HG02981 (cell line): ENCODE data around the gene ODF2.
"Not testable (repeated sequence)": the region's sequence is repeated elsewhere in the genome, so short reads cannot be mapped to it uniquely, and the experiment has no call there.

ENCODE experiments used
- ATAC-seq: cut with Tn5 transposase; IDR thresholded peaks from one replicate; pipeline ENCODE4 v1.9.1; 2021; ENCODE audit warnings: mild to moderate bottlenecking, moderate library complexity; ENCODE audit not compliant: unreplicated experiment

Gene ODF2

DNA sequence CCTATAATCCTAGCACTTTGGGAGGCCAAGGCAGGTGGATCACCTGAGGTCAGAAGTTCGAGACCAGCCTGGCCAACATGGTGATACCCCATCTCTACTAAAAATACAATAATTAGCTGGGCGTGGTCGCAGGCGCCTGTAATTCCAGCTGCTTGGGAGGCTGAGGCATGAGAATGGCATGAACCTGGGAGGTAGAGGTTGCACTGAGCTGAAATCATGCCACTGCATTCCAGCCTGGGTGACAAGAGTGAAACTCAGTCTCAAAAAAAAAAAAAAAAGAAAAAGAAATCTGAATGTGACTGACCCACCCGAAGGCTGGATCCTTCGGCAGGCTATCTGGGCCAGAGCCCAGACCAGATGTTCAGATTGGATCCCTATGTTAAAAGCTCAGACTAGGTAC lies 32.5 kb upstream of the ODF2 start:
- ATAC-seq: not testable (repeated sequence)

DNA sequence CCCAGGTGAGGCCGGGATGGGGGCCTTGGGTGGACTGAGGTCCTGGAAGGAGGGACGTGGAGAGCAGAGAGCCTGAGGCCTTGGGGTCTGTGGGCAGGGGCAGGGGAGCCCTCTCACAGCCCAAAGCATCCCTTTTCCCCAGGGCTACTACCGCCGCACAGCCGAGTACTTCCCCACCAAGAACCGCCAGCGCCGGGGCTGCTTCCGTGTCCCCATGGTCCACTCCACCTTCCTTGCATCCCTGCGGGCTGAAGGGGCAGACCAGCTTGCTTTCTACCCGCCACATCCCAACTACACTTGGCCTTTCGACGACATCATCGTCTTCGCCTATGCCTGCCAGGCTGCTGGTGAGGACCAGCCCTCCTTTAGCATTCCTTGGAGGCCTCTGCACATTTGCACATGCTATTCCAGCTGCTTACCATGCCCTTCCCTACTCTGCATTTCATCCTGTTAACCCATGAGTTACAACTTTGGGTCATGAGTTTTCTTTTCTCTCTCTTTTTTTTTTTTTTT lies 31.5 kb upstream of the ODF2 start:
- no peak for ATAC-seq

DNA sequence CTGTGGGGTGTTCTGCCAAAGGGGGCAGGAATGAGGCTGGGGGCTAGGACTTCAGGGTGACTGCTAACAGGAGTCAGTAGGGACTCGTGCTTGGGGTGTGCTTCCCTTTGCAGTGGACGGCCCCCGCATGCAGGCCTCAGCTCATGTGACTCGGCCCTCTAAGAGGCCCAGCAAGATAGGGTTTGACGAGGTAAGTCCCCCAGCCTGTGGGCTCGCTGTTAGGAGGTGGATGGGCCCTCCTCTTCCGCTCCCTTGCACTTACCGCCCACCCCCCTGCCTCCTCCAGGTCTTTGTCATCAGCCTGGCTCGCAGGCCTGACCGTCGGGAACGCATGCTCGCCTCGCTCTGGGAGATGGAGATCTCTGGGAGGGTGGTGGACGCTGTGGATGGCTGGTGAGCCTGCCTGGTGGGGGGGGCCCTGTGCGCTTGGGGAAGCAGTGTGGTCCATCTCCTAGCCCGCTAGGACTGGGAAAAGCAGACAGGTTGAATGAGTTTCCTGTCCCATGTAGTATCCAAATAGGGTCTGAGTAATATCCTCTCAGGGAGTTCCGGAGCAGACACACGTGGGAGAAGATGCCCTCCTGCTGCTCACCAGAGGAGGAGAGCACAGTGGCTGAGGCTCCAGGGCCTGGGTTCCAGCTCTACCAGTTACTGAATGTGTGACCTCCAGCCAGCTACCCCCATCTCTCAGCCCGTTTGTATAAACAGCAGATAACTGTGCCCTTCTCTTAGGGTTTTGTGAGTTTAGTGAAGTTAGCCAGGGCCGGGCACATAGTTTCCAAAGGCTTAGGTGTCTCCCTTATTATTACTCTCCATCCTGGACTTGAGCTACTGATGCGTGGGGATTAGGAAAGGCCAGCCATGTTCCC lies 26.9 kb upstream of the ODF2 start:
- no peak for ATAC-seq

DNA sequence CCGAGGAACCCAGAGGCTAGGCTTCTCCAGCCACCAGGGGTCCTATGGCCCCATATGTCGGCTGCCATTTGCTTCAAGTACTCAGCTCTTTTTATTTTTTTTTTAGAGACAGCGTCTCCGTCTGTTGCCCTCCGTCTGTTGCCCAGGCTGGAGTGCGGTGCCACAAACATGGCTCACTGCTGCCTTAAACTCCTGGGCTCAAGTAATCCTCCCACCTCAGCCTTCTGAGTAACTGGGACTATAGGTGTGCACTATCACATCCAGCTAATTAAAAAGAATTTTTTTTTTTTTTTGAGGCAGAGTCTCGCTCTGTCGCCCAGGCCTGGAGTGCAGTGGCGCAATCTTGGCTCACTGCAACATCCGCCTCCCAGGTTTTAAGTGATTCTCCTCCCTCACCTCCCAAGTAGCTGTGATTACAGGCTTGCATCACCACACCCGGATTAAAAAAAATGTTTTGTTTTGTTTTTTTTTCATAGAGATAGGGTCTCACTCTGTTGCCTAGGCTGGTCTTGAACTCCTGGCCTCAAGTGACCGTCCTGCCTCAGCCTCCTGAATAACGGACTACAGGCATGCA lies 26.2 kb upstream of the ODF2 start:
- no peak for ATAC-seq

DNA sequence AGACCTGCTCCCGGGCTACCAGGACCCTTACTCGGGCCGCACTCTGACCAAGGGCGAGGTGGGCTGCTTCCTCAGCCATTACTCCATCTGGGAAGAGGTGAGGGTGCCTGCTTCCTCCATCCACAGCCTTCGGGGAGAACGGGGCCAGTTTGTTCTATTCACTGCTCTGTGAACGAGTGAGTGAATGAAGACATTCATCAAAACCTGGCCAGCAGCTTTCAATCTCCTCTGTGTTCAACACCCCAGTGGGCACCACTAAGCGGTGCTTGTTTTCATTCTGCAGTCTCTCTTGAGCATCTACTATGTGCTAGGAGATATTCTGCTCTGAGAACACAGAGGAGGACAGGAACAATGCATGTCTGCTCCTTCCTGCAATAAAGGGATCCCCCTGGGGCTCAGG lies 24.6 kb upstream of the ODF2 start:
- ATAC-seq: no peak

DNA sequence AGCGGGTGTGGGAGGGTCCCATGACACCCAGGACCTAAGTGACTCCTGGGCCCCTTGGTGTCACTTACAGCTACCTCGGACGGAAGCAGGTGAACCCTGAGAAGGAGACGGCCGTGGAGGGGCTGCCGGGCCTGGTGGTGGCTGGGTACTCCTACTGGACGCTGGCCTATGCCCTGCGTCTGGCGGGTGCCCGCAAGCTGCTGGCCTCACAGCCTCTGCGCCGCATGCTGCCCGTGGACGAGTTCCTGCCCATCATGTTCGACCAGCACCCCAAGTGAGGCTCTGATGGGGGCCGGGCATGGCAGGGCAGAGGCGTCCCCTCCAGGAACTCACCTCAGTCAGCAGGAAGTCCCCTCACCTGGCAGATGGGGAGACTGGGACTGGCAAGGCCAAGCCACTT lies 21.5 kb upstream of the ODF2 start:
- no peak for ATAC-seq

DNA sequence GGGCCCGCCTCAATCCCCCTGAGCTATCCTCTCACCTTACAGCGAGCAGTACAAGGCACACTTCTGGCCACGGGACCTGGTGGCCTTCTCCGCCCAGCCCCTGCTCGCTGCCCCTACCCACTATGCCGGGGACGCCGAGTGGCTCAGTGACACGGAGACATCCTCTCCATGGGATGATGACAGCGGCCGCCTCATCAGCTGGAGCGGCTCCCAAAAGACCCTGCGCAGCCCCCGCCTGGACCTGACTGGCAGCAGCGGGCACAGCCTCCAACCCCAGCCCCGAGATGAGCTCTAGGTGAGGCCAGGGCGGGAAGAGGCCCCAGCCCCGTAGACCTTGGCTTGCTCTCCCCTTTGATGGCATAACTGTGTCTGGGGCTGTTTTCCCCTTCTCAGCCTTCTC lies 20.2 kb upstream of the ODF2 start:
- ATAC-seq: no peak

DNA sequence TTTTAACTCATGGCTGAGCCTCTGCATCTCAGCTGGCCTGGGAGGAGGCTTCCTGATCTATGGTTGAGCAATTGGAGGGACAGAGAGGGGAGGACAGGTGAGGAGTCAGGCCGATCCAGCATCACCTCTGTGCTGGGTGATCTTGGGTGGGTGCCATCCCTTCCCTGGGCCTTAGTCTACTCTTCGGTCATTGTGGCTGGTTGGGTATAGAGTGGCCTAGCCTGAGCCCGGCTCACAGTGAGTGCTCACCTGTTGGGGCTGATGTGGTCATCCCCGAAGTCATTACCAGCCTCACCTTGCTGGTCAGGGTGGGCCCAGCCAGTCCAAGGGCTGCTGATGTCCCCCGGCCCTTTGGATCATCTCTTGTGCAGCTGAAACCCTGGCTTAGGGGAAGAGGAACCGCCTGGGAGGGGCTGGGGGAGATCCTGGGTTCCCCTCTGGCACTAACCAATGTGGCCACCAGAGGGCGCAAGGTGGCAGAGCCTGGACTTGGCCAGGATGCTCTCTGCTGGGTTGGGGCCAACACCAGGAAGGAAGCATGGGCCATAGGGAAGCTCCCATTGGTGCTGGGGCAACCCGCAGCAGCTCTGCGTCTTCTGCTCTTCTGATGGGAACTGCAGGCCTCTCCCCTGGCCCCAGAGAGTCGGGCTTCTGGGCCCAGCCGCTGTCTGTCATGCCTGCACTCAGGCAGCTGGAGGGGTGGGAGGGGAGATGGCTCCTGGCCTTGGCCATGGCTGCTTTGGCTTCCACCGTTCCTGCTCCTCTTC lies 17.3 kb upstream of the ODF2 start:
- peak; percentile 48 for ATAC-seq

DNA sequence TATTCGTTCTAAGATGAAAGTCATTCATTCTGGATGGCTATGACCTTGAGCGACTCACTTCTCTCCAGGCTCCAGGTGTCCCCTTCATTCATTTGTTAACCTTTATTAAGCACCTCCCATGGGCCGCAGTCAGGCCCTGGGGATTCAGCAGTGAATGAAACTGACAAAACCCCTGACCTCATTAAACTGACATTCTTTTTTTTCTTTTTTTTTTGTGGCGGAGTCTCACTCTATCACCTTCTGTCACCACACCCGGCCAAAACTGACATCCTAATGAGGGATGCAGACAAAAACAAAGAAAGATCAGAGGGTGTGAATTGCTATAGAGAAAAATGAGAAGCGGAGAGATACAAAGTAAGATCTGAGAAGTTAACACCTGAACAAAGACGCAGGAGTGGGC lies 16.5 kb upstream of the ODF2 start:
- no peak for ATAC-seq

DNA sequence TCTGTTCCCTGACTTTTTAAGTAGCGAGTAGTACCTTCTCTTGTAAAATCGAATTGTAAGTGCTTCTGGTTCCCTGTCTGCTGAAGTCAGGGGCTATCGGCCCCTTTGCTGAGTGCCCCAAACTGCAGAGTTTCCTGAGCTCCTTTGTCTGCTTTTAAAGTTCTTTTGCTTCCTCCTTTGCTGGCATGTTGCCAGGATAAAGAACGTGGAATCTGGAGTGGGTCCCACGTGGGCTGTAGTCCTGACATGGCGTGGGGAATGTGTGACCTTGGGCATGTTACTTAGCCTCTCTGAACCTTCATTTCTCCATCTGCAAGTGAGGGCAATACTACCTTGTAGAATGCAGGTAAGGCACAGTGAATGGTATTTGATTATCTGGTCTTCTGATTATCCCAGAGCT lies 13.7 kb upstream of the ODF2 start:
- ATAC-seq: no peak

DNA sequence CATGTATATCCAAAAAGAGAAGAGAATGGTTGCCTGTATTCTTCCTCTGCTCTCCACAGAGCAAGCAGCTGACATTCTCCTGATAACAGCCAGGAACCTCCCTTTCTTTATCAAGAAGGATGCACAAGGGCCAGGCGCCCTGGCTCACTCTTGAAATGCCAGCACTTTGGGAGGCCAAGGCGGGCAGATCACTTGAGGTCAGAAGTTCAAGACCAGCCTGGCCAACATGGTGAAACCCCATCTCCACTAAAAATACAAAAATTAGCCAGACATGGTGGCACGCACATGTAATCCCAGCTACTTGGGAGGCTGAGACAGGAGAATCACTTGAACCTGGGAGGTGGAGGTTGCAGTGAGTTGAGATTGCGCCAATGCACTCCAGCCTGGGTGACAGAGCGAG lies 9.3 kb upstream of the ODF2 start:
- not testable (repeated sequence) for ATAC-seq

DNA sequence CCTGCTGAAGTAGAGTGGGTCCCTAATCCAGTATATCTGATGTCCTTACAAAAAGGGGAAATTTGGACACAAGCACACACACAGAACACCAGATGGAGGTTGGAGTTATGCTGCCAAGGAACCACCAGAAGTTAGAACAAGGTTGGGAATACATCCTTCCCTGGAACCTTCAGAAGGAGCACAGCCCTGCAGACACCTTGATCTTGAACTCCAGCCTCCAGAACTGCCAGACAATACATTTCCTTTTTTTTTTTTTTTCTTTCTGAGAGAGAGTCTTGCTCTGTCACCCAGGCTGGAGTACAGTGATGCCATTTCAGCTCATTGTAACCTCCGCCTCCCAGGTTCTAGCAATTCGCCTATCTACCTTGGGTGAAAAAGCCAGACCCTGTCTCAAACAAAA lies 7.1 kb upstream of the ODF2 start:
- no peak for ATAC-seq

DNA sequence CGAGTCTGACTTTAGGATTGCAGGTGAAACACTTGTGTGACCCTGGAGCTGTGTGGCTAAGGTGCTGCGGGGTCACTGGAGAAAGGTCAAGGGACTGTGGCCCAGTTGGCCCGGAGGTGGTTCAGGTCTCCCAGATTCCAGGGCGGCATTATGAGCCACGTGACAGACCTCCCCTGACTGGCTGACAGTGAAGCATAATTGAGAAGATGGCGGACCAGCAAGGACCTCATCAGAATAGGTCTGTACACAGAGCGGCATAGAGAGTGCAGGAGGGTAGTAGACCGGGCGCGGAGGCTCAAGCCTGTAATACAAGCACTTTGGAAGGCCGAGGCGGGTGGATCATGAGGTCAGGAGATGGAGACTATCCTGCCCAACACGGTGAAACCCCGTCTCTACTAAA lies 815 bp upstream of the ODF2 start:
- no peak for ATAC-seq

DNA sequence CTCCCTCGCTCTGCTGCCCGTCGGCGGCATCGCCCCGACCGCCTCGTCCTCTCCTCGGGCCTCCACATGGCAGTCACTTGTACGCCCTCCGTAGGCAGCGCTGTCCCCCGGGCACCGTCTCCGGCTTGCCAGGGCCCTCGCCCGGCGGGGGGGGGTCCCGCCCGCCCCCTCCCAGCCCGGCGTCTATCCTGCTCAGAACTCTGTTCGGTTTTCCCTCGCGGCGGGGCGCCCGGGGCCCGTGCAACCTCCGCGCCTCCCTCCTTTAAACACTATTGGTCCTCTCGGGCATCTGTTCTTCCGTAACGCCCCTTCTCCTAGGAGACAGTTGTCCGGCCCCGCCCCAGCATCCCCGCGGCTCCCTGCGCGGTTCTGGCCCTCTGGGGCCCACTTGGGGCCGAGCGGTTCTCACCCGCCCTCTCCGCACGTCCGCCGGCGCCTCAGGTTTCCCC lies 831 bp downstream of the ODF2 start:
- peak; percentile 48 for ATAC-seq

DNA sequence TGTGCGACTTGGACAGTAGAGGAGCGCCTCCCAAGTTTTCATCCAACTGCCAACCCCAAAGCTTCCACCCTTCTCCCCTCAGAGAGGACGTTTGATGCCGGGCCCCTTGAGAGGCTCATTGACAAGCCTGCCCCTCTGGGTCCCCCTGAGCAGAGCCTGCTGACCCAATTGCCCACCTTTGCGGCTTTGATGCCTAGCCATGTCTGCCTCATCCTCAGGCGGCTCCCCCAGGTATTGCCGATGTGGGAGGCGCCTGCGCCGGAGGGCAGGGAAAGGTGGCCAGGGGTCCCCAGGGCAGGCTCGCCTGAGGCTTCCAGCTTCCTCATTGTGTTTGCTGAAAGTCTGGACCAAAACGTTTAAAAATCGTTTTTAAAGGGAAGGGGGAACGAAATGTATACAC lies 1.4 kb downstream of the ODF2 start:
- no peak for ATAC-seq

DNA sequence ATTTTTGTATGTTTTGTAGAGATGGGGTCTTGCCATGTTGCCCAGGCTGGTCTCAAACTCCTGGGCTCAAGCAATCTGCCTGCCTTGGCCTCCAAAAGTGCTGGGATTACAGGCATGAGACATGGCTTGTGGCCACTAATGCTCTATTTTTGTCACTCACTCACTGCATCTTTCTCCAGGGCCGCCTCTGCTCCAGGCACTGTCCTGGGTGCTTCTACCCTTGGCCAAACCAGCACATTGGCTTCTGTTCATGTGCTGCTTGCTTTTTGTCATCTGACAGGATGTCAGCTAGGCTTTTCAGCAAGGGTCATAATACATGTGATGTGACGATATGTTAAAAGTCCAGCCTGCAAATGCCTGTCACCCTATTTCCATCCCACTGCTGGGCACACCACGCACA lies 3.2 kb downstream of the ODF2 start:
- no peak for ATAC-seq

DNA sequence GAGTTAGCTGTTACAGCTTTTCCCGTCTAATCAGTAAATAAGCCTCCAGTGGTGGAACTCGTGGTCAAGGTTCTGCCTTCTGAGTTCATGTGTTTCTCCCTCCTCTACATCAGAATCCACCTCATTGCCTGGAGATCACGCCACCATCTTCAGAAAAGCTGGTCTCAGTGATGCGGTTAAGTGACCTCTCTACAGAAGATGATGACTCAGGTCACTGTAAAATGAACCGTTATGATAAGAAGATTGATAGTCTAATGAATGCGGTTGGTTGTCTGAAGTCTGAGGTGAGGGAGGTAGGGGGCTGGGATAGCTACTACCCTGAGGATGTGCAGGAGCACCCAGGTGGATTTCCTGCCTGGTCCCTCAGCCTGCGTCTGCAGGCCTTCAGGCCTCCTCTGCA lies 13.3 kb downstream of the ODF2 start:
- no peak for ATAC-seq

DNA sequence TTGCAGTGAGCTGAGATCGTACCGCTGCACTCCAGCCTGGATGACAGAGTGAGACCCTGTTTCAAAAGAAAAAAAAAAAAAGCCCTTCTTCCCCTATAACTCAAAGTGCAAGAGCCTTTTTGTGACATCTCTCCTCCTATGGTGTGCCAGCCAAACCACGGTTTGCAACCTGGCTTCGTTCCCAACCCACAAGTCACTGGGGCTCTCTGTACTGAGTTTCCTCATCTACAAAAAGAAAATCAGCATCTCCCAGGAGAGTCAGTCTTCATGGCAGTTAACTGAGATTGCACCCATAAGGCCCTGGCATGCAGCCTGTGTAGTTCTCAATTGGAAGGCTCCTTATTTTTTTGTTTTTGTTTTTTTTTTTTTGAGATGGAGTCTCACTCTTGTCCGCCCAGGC lies 14.8 kb downstream of the ODF2 start:
- no peak for ATAC-seq

DNA sequence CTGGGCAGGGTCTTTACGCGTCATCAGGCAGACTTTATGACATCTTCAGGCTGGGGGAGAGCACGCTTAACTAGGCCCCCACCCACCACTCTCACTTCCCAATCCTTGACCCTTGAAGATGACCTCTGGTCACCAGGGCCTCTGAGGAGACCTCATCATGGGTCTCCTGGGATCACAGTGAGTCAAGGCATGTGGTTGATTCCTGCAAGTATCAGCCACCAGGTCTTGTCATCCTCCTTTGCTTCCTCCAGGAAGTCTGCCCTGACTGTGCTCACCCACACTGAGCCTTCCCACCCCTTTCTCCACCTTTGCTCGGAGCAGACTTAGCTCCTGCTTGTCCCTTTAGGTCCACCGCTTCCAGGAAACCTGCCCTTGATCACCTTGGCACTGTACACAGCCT lies 17.3 kb downstream of the ODF2 start:
- no peak for ATAC-seq

DNA sequence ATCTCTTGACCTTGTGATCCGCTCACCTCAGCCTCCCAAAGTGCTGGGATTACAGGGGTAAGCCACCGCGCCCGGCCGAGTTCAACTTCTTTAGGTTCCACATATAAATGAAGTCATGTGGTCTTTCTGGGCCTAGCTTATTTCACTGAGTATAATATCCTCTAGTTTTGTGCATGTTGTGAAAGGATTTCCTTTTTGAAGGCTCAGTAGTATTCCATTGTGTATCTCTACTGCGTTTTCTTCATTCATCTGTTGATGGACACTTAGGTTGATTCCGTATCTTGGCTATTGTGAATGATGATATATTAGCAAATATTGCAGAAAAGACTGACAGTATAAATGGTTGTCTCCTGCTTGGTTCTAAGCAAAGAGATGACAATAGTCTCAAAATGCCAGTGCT lies 20.1 kb downstream of the ODF2 start:
- ATAC-seq: no peak

DNA sequence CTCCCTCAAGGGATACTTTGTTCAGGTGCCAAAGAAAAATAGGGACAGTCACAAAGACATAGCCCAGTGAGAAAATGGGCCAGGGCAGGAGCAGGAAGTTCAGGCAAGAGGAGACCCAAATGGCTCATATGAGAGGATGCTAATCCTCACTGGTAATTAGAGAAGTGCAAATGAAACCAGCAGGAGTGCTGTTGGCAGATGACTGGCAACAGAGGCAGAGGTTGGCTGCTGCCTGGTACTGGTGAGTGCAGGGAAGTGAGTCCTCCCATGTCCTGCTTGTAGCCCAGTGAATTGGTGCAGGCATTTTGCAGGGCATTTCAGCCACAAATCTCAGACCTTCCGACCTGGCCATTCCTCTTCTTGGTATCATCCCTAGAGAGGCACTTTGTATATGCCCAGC lies 23.5 kb downstream of the ODF2 start:
- ATAC-seq: no peak

DNA sequence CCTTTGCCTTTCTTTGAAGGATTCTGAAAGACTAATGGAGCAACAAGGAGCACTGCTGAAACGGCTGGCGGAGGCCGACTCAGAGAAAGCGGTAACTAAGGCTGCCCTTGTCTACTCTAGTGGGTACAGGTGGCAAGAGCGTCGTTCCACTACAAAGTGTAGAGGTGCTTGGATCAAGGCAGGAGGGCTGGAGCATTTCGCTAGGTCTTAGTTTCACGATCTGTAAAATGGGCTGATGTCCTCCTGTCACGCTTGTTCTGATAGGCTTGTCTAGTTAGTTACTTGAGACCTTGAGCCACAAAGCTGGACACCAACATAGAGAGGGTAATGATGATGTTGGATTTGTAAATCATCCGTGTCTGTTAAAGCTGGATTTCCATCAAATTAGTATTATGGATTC lies 25.8 kb downstream of the ODF2 start:
- no peak for ATAC-seq
